Measurements from ENCODE around the gene USP40.
"Not testable (repeated sequence)": the region's sequence is repeated elsewhere in the genome, so short reads cannot be mapped to it uniquely, and the experiment has no call there.

USP40 gene

GRCh38 chr2:233566141-233566956 lies at the start of gene USP40:
Gene USP40 (minus strand): TSS chr2:233566782. CDS start chr2:233565554, 1,228 bp downstream.
- DNase-seq (ENCODE audit: low spot score) = peak; percentile 90

GRCh38 chr2:233611284-233611683 lies 44.7 kb upstream of the USP40 start:
- DNase-seq (ENCODE audit: low spot score) = no peak

GRCh38 chr2:233605680-233606079 lies 39.1 kb upstream of the USP40 start:
- DNase-seq (ENCODE audit: low spot score) = no peak

- DNase-seq (ENCODE audit: low spot score) = no peak
These were observed 38.2 kb upstream of the USP40 start for GRCh38 chr2:233604826-233605225.

- no peak for DNase-seq (ENCODE audit: low spot score)
These were observed 36.9 kb upstream of the USP40 start for GRCh38 chr2:233603520-233603919.

GRCh38 chr2:233602076-233602475 lies 35.5 kb upstream of the USP40 start:
- no peak for DNase-seq (ENCODE audit: low spot score)

- no peak for DNase-seq (ENCODE audit: low spot score)
These were observed 33.8 kb upstream of the USP40 start for GRCh38 chr2:233600386-233600785.

- no peak for DNase-seq (ENCODE audit: low spot score)
These were observed 32.4 kb upstream of the USP40 start for GRCh38 chr2:233598952-233599351.

GRCh38 chr2:233597522-233597921 lies 30.9 kb upstream of the USP40 start:
- DNase-seq (ENCODE audit: low spot score) = no peak

- DNase-seq (ENCODE audit: low spot score) = no peak
These were observed 26.6 kb upstream of the USP40 start for GRCh38 chr2:233593201-233593600.

GRCh38 chr2:233592706-233593105 lies 26.1 kb upstream of the USP40 start:
- not testable (repeated sequence) for DNase-seq (ENCODE audit: low spot score)

- no peak for DNase-seq (ENCODE audit: low spot score)
These were observed 21.8 kb upstream of the USP40 start for GRCh38 chr2:233588400-233588799.

- no peak for DNase-seq (ENCODE audit: low spot score)
These were observed 17.6 kb upstream of the USP40 start for GRCh38 chr2:233584210-233584609.

- DNase-seq (ENCODE audit: low spot score) = not testable (repeated sequence)
These were observed 16.8 kb upstream of the USP40 start for GRCh38 chr2:233583217-233583965.

- DNase-seq (ENCODE audit: low spot score) = not testable (repeated sequence)
These were observed 10.8 kb upstream of the USP40 start for GRCh38 chr2:233577341-233577740.

GRCh38 chr2:233572468-233572867 lies 5.9 kb upstream of the USP40 start:
- DNase-seq (ENCODE audit: low spot score) = no peak

GRCh38 chr2:233571462-233571861 lies 4.9 kb upstream of the USP40 start:
- DNase-seq (ENCODE audit: low spot score) = no peak

GRCh38 chr2:233571001-233571400 lies 4.4 kb upstream of the USP40 start:
- no peak for DNase-seq (ENCODE audit: low spot score)

- no peak for DNase-seq (ENCODE audit: low spot score)
These were observed 869 bp downstream of the USP40 start for GRCh38 chr2:233565685-233566140.

- DNase-seq (ENCODE audit: low spot score) = no peak
These were observed 2.7 kb downstream of the USP40 start for GRCh38 chr2:233563663-233564430.

GRCh38 chr2:233556881-233557736 lies 9.5 kb downstream of the USP40 start:
- DNase-seq (ENCODE audit: low spot score) = no peak
